Stimulated activated CD8-positive, alpha-beta memory T cell treated with anti-CD3 and anti-CD28 coated beads, Interleukin-15, amount 100 ng/mL, for 1 hour (primary cell): ENCODE results near the gene FBN1.

Experiments
- DNase-seq: peaks from one replicate; pipeline ENCODE4 v3.0.0-alpha.2; 2020; ENCODE audit warnings: low read depth

The FBN1 gene

DNA sequence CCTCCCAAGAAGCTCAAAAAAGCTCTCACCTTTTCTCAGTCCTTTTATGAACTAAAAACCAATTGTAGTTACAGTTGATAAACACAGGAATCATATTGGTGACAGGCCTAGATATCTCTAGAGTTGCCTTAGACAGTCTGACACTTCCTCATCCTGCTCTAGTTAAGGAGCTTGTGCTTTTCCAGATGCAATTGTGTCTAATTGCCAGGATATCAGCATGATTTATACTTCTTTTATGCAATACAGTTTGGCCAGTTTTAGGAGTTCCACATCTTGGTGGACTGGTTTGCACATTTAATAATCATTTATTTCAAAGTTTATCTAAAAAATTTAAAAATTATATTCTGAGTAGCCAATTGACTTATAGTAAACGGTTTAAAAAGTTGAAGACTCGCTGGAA lies 218.6 kb downstream of the FBN1 start:
- DNase-seq = no peak

- DNase-seq = no peak
Measured at GRCh38 chr15:48426044-48426443, 219.5 kb downstream of the FBN1 start.

GRCh38 chr15:48425051-48425450 lies 220.5 kb downstream of the FBN1 start:
- DNase-seq = no peak

GRCh38 chr15:48423896-48424475 lies 221.5 kb downstream of the FBN1 start:
- DNase-seq = no peak

DNA sequence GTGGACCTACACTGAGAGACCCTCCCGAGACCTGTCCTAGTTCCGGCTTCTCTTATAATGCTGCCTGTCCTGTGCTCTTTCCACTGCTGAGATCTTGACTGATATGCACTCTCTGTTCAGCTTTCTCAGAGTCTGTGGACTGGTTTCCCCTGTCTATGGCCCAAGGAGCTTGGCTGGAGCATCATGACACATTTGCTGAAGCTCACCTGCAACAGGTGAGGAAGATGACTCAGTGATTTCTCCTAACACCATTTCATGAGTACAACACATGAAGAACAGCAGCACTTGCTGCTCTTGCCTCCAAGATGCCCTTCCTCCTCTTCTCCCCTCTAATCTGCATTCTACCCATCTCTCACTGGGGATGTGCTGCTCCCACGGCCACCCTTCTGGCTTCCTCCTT lies 222.2 kb downstream of the FBN1 start:
- no peak for DNase-seq

DNA sequence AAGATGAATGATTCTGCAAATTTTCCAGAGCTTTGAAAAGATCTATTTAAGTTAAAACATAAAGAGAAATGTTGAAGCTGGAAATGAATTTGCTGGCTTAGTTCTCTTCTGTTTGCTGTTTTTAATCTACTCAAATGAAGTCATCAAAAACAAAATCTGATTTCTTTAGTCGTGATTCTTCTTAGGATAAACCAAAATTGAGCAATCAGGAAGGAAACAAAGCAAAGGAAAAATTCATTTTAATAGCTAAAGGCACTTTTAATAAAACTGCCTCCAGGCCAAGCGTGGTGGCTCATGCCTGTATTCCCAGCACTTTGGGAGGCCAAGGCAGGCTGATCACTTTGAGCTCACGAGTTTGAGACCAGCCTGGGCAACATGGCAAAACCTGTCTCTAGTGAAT lies 223.1 kb downstream of the FBN1 start:
- no peak for DNase-seq

DNA sequence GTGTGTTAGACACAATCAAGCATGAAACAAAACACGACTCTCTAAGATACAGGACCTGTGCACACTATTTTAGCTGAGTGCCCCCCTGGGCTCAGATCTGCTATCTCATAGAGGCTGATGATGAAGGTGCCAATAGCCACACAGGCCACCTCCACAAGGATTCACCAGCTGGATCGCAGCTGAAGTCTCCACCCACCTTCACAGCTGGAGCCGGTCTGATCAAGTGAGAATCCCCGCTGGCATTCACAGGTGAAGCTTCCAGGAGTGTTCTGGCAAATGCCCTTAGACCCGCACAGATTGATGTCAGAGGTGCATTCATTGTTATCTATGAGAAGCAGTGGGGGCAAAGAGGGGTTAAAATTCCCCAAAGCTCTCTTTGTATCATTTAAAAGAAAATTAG lies 224.1 kb downstream of the FBN1 start:
- no peak for DNase-seq

GRCh38 chr15:48419896-48420295 lies 225.6 kb downstream of the FBN1 start:
- no peak for DNase-seq

- DNase-seq = no peak
Measured at GRCh38 chr15:48418343-48418742, 227.2 kb downstream of the FBN1 start.

DNA sequence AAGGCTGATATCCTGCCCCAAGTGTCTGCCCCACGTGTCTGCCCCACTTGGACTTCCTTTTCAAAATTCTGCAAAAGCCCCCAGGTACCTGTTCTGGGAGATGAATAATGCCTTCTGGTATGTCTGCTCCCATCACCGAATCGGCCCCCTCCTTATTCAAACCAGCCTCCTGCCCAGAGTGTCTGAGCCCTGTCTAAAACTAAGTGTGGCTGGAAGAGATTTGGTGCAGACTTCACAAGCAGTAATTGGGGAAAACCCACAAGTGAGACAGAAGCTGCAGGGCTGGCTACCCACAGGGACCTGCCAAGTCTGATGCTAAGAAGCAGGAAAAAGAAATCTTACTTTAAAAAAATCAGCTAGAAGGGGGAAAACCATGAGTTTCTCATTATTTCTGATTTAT lies 229.2 kb downstream of the FBN1 start:
- no peak for DNase-seq

DNA sequence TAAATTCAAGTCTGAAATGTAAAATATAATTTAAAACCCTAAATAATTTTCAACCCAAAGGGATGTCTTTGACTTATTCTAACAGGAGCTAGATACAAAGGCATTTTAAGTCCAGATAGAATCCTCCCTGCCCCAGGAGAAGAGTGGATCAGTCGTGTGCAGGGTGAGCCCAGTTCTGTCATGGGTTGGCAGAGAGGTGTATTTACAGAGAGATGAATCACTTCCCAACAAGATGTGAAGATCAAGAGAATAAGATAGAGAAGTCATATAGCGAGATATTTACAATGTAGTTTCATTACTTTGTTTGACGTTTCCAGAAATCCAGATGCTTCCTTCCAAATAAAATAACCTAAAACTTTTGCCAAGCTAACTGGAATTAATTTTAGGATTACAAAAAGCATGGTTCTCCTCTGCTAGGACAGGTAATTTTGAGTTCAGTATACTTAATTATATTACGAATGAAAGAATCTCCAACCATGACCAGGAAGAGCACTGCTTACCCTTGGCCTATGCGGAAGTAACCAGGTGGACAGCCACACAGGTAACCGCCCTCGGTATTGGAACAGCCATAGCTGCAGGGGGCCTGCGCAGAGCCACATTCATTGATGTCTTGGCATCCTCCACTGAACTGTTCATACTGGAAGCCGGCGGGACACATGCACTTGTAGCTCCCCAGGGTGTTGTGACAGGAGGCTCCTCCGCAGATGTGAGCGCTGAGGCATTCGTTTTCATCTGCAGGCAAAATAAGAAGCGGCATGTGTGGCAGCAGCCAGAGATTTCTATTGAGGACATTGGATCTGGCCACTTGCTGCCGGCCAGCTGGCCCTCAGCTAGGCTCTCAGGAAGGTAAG lies 230.2 kb downstream of the FBN1 start:
- no peak for DNase-seq

DNA sequence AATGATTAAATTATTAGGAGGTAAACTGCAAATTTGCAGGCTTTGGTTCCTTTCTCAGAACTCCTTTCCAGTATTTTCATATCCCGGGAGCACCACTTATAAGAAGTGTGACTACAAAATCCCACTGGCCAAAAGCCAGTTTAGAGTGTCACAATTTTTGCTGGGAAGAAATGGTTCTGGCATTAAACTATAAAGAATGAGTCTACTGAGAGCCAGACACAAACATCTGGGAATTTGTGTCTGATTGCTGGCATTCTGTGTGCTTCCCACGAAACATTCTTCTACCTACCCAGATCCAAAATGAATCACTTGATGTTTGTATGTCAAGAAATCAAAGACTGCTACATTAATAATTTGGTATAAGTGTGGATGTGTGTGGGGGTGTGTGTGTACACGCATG lies 231.5 kb downstream of the FBN1 start:
- DNase-seq = no peak

DNA sequence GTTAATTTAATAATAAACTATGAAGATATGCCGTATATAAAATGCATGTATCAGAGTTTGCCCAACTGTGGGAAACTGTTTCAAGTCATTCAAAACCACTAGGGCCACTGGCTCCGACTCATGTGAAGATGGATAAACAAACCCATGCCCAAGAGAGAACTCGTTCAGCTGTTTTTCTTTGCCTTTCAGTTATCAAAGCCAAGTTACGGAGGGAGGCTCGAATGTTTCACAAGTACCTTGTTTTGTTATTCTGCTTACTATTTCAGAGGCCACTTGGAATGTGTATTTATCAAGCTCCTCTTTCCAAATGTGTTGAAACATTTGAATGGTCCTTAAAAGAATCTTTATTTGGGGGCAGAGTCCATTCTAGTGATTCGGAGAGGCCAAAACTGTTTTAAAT lies 232.2 kb downstream of the FBN1 start:
- no peak for DNase-seq

DNA sequence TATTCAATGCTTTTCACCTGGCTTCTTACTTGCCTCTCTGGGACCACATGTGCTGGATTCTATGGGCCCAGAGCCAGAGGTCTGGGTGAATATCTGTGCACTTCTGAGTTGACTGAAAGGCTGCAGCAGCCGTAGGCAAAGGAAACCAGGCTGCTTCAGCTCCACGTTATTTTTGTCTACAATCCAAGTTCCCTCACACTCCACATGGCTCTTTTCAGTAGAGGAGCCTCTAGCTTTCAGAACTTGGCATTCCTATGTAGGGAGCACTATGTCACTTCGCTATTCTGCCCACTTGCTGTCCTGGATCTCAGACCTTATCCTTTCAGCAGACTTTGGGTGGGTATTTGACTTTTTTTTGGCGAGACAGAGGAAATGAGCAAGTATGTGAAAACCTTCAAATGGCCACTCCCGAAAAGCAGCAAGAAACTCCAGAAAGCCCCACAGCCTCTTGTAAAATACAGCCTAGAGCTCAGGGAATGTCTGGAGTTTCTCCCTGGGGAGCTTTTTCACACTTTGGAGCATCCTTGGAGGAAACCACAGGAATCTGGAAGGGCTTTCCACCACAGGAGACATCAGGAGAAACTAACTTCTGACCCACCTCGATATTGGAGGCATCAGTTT lies 233.4 kb downstream of the FBN1 start:
- DNase-seq = no peak

- no peak for DNase-seq
Measured at GRCh38 chr15:48409623-48410022, 235.9 kb downstream of the FBN1 start.

GRCh38 chr15:48408327-48408726 lies 237.2 kb downstream of the FBN1 start:
- DNase-seq = no peak

GRCh38 chr15:48407646-48408045 lies 237.9 kb downstream of the FBN1 start:
- no peak for DNase-seq

DNA sequence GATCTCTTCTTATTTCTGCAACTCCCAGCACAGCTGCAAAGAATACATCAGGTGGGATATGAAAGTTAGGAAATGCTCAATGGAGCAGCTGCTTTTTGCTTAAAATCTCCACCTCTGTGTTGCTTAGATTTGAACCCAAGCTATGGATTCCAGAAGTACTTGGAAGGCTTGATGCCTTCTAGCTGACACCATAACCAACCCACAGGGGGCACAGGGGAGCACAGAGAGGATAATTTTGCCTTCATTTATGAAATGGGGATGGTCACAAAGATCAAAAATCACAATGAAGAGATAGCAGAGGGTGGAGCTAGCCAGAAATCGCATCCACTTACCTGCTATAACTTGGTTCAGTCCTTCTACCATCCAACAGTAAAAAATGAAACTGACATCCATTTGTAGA lies 238.6 kb downstream of the FBN1 start:
- DNase-seq = no peak

DNA sequence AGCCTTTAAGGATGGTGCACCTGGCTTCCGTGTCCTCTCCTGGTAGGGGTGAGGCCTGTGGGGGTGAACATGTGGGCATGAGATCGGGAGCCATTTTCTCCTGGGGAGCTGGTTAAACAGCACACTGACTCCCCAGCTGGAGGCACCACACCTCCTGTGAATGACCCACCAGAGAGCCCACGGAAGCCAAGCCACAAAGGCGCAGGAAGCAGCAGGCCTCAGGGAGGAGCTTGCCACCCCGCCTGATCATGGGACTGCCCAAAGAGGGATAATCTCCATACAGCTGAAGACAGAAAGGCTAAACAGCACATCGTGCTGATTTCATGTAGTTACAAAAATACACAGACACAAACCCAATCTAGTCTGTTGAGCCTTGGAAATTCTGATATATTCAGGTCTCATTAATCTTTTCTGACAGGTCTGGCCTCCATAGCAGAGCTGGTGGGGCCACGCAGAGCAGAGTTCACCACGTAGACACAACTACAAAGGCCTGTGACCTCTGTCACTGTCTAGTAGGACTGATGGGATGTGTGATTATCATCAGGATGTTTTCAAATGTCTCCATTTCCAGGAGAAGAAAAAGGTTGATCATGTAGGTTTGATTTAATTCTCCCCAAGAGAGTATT lies 239.1 kb downstream of the FBN1 start:
- DNase-seq = no peak

DNA sequence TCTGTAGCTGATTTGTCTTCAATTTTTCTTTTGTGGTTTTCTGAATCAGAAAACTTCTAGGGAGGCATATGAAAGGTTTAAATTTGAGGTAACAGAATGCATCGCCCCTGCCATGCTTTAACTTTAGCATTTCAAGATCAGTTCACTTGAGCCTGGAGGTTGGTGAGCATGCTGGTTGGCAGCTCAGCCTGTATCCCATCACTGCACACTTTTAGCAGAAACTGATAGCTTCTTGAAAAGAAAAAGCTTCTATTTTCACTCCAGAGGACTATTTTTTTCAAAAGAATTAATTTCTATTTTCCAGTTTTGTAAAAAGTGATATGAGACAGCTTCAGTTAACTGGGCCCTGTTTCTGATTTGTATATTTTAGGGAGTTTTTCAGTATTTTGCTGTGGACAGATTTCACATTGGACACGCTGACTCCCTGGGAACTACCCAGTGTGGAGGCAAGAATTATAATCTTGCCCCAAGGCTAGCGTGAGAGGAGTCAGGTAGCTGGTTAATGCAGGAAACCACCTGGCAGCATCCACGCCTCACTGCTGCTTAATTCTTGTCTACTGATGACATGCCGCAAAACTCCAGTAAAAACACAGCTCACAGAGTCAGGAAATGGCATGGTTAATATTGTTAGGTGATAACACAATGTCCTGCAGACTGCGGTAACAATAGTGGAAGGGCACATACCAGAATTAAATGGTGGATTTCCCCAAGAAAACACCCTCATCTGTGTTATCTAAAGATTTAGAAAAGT lies 242.9 kb downstream of the FBN1 start:
- DNase-seq = no peak

GRCh38 chr15:48400086-48400485 lies 245.4 kb downstream of the FBN1 start:
- no peak for DNase-seq

DNA sequence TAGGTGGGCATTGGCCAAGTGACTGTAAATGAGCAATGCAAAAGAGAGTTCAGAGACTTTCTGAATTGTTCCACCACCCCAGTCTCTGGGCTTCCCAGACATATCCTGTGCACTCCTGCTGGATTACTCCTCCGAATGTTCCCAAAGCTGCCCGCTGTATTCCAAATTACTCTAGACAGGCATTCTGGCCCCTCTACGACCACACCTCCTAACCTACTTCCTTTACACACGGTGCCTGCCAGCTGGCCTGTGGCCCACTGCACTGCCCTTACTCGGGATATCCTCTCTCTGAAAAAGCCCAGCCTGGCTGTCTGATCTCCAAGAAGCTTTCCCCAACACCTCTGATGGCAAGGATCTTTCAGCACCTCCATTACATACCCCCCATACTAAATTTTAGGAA lies 247.7 kb downstream of the FBN1 start:
- DNase-seq = no peak
